NCI-H1092 treated with DMSO at 0.1 percent for 48 hours (cell line): ENCODE data around the gene DLGAP4.

Experiments used
- DNase-seq: peaks from one replicate; lab custom pipeline; 2025; lab: John Stamatoyannopoulos, UW

DLGAP4 gene

GRCh38 chr20:36404435-36404978 is 98.4 kb downstream of the DLGAP4 start:
- DNase-seq: no peak

GRCh38 chr20:36405255-36405654 is 99.1 kb downstream of the DLGAP4 start:
- no peak for DNase-seq

- DNase-seq: no peak
Measured at GRCh38 chr20:36407199-36407733, 101.1 kb downstream of the DLGAP4 start.

GRCh38 chr20:36408219-36408618 is 102.1 kb downstream of the DLGAP4 start:
- DNase-seq: no peak

GRCh38 chr20:36411861-36412454 is 105.8 kb downstream of the DLGAP4 start:
- no peak for DNase-seq

- DNase-seq: no peak
Measured at GRCh38 chr20:36415475-36416002, 109.4 kb downstream of the DLGAP4 start.

GRCh38 chr20:36418711-36419110 is 112.6 kb downstream of the DLGAP4 start:
- DNase-seq: no peak

GRCh38 chr20:36421641-36422040 is 115.5 kb downstream of the DLGAP4 start:
- no peak for DNase-seq

GRCh38 chr20:36424314-36424713 is 118.2 kb downstream of the DLGAP4 start:
- no peak for DNase-seq

GRCh38 chr20:36425166-36425565 is 119.0 kb downstream of the DLGAP4 start:
- no peak for DNase-seq

GRCh38 chr20:36431604-36432003 is 125.5 kb downstream of the DLGAP4 start:
- no peak for DNase-seq

GRCh38 chr20:36432096-36432495 is 126.0 kb downstream of the DLGAP4 start:
- DNase-seq: no peak

- DNase-seq: no peak
Measured at GRCh38 chr20:36434383-36434782, 128.2 kb downstream of the DLGAP4 start.

GRCh38 chr20:36435124-36435523 is 129.0 kb downstream of the DLGAP4 start:
- no peak for DNase-seq

- DNase-seq: no peak
Measured at GRCh38 chr20:36435592-36436541, 129.7 kb downstream of the DLGAP4 start.

GRCh38 chr20:36439040-36439730 is 133.0 kb downstream of the DLGAP4 start:
- peak; percentile 25 for DNase-seq

GRCh38 chr20:36439731-36440072 is 133.6 kb downstream of the DLGAP4 start:
- no peak for DNase-seq

- DNase-seq: no peak
Measured at GRCh38 chr20:36440370-36441026, 134.4 kb downstream of the DLGAP4 start.

GRCh38 chr20:36441027-36441414 is 134.9 kb downstream of the DLGAP4 start:
- DNase-seq: no peak

GRCh38 chr20:36441416-36441815 is 135.3 kb downstream of the DLGAP4 start:
- DNase-seq: no peak

GRCh38 chr20:36445847-36446246 is 139.7 kb downstream of the DLGAP4 start:
- DNase-seq: no peak

- DNase-seq: no peak
Measured at GRCh38 chr20:36446557-36446956, 140.4 kb downstream of the DLGAP4 start.
